OCI-LY3 (cell line): Measurements from ENCODE around the gene RASA1.

ENCODE experiments used
- CTCF ChIP-seq: fragments of 200-600, 300-600 bp; sonication (generic); IDR thresholded peaks from 2 replicates; pipeline ENCODE4 v1.5.1; 2014; ENCODE audit warnings: antibody characterized with exemption, low read length, low read depth
- EZH2phosphoT487 ChIP-seq: fragments of 200-600 bp; shearing (Covaris generic); IDR thresholded peaks from 2 replicates; pipeline ENCODE4 v1.6.1; 2018; ENCODE audit warnings: antibody characterized with exemption, mixed run types, low read depth

- TF ChIP-seq CTCF (no peak), EZH2phosphoT487 (no peak)
Observed at GRCh38 chr5:87437724-87438123, 170.0 kb downstream of the RASA1 start.
